ENCODE data around the gene BCL11B.

- TF ChIP-seq, protein P1, sequence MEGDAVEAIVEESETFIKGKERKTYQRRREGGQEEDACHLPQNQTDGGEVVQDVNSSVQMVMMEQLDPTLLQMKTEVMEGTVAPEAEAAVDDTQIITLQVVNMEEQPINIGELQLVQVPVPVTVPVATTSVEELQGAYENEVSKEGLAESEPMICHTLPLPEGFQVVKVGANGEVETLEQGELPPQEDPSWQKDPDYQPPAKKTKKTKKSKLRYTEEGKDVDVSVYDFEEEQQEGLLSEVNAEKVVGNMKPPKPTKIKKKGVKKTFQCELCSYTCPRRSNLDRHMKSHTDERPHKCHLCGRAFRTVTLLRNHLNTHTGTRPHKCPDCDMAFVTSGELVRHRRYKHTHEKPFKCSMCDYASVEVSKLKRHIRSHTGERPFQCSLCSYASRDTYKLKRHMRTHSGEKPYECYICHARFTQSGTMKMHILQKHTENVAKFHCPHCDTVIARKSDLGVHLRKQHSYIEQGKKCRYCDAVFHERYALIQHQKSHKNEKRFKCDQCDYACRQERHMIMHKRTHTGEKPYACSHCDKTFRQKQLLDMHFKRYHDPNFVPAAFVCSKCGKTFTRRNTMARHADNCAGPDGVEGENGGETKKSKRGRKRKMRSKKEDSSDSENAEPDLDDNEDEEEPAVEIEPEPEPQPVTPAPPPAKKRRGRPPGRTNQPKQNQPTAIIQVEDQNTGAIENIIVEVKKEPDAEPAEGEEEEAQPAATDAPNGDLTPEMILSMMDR (IDR thresholded peaks at IDR 0.05; ENCODE audit: low read length): no peak
- TF ChIP-seq EZH2 (IDR thresholded peaks at IDR 0.05; ENCODE audit: borderline replicate concordance, low read length): no peak
These were observed 121.8 kb downstream of the BCL11B start for GRCh38 chr14:99150236-99150635.
